GM18526 (cell line): ENCODE results near the gene MYLK2.

Experiments
- POLR2A ChIP-seq: IDR thresholded peaks from 3 replicates; pipeline ENCODE4 v1.6.1; 2011; ENCODE audit not compliant: insufficient read length; ENCODE audit errors: extremely low read depth

The MYLK2 gene

DNA sequence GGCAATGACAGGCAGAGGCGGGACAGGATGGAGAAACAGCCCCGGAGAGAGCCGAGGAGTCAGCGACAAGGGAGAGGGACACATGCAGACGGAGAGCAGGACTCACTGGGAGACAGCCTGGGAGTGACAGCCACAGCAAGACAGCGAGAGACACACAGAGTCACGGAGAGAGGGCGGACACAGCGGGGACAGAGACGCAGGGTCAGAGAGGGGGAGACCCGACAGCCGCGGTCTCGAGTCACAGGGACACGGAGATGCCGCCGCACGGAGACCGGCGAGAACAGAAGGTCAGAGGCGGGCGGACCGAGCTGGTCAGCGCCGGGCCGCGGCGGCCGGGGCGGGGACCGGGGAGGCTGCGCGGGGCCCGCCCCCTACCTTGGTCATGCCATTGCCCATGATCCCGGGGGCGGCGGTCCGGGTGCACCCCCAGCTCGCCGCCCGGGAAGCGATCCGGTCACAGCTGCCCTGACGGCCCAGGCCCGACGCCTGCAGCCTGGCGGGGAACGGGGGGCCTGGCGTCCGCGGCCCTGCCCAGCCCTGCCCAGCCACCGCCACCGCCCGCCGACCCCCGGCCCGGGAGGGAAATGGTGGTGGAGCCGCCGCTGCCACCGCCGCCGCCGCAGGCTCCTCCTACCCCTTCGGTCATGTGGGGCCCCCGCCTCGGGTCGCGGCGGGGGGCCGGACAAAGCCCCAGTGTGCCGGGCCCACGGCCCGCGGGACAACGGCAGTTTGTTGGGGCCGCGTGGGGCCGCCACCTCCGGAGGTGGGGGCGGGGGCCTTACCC, 51.0 kb downstream of the MYLK2 start, which contains the start of the genes DUSP15 and TTLL9:
TSS of gene DUSP15 (minus strand) at position 586 of the 784 bp plus-strand sequence. CDS start at position 396, 190 bp downstream.
TSS of gene TTLL9 (plus strand) at position 693 of the 784 bp plus-strand sequence. CDS start 493 bp downstream, outside the sequence.
- no peak for TF ChIP-seq POLR2A

DNA sequence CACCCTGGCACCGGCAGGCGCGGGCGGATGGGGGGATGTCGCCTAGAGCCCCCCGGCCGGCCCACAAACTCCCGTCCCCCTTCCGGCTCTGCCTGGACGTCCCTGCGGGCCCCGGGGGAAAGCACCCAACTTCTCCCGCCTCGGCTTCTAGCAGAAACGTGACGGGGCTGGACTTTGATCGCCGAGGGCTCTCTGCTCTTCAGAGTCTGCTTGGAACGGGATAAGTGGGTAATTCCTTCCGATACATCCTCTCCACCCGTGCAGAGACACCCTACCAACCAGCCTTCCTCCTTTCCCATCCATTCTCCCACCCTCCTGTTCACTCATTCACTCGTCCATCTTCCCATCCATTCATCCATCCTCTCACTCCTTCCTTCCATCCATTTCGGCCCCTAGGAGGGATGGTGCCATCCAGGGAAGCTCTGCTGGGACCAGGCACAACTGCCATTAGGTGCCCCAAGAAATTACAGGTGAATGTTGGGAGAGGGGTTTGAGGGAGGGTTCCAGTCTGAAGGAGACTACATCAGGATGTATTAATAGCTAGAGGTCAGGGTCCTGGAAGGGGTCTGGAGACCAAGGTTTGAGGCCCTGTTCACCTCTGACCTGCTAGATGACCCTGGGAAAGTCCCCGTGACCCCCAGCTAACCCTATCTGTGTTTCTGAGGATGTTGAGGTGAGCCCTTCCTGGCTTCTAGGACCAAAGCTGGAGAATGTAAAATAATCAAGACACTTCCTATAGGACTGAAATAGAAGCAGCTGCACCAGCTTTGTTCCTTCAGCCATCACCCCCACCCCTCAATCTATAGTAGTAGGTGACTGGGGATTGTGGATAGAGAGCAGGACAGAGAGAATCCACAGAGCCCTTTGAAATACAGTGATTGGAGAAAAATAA, 51.8 kb downstream of the MYLK2 start:
- no peak for TF ChIP-seq POLR2A

DNA sequence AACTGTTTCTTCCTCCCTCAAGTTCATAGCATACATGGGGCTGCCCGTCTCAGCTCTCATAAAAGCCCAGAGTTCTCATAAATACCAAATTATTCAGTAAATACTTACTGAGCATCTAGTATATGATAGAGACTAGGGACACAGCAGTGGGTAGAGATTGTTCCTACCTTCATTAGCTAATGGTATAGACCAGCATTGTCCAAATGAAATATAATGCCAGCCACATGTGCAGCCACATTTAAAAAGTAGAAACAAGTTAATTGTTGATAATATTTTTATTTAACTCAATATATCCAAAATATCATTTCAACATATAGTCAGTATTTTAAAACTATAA, 52.4 kb downstream of the MYLK2 start:
- TF ChIP-seq POLR2A: no peak

DNA sequence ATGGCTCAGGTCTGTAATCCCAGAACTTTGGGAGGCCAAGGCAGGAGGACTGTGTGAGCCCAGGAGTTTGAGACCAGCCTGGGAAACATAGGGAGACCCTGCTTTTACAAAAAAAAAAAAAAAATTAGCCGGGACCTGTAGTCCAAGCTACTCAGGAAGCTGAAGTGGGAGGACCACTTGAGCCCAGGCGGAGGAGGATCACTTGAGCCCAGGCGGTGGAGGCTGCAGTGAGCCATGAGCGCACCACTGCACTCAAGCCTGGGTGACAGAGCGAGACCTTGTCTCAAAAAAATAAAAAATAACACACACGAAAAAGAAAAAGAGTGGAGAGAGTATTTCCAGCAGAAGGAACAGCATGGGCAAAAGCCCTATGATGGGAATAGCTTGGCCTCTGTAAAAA, 53.2 kb downstream of the MYLK2 start:
- TF ChIP-seq POLR2A: no peak

DNA sequence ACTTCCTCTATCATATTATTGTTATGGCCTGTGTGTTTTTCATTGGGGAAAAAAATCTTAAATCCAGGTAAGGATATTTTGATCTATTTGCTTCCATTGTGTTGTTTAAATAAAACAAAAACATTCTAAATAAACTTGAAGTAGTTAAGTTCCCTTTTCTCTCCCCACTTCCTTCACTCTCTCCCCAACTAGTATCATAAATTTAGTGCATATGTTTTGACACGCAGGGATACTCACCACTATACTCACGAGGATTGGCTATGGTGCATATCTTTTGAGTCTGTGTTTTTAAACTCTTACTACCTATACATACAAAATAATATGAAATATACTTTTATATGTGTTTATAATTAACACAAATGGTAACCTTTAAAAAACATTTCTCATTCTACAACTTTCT, 56.5 kb downstream of the MYLK2 start:
- TF ChIP-seq POLR2A: no peak

DNA sequence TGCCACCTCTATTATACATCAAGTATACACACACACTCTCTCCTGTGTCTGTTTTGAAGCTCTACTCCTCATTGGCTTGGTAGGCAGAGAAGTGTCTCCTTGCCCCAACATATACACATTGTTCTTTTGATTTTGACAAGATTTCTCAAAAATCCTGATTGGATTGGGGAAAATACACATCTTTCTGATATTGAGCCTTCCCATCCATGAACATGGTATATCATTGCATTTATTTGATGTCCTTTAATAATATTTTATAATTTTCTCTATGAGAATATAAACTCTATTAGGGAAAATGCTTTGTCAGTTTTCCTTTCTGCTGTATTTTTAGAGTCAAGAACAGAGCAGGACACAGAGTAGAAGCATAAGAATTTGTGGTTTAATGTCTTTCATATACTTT, 58.5 kb downstream of the MYLK2 start:
- no peak for TF ChIP-seq POLR2A

DNA sequence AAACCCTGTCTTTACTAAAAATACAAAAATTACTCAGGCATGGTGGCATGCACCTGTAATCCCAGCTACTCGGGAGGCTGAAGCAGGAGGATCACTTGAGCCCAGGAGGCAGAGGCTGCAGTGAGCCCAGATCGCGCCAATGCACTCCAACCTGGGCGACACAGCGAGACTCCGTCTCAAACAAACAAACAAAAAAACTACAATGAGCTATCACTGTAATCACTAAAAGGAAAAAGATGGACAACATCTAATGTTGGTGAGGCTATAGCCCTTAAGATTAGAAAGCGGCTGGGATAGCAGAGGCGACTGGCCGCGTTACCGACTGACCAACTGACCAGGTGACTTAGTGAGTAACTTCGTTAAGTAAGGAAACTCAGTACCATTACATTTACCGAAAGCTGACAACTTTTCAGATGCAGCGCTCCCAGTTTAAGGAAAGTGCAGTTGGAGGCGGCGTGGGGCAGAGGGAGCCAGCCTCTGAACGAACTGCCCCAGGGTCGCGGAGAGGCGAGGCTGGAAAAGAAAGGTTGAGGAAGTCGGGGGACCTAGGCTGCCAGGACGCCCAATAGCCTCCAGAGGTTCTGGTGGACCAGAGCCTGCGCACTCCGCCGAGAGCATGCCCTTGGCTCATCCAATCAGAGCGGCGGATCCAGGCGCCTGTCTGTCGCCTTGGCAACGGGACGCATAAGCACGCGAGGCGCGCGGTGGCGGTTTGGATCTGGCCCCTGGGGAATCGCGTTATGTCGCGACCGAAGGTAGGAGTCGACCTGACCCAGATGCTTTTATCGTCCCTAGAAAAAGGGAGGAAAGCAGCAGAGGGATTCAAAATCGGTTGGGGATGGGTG, 60.2 kb downstream of the MYLK2 start:
- TF ChIP-seq POLR2A: peak; percentile 25

DNA sequence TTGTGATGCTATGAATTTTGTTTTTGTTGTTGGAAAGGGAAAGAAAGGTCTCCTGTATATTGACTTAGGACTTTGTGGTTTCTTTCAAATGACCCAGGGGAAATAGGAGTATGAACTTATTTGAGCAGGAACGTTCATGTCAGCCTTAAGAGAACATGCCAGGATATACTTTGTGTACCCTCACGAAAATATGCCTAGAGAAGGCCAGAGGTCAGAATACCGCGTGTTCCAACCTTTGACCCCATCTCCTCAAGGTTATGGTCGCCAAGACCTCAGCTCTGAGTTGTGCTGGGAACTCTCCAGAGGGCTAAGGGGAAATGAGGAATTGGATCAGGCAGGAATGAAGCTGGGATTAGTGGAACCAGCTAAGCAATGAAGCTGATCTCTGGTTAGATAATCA, 62.8 kb downstream of the MYLK2 start:
- TF ChIP-seq POLR2A: no peak

DNA sequence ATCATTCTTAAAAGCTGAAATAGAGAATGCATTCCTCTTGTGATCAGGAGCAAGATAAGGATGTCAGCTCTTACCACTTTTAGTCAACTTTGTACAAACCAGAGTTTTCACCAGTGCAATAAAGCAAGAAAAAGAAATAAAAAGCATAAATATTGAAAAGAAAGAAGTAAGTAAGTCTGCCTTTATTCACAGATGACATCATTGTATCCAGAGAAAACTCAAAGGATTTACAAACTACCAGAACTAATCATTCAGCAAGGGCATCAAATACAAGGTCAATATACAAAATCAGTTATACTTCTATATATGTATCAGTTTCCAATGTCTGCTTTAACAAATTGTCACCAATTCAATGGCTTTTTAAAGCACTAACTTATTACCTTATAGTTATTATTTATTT, 64.7 kb downstream of the MYLK2 start:
- TF ChIP-seq POLR2A: no peak
